Endothelial cell (in vitro differentiated cells): ENCODE measurements around the gene BCL10. TPM values are rescaled to one million over a fixed set of nuclear protein-coding genes. Genes with fewer than 3 reads are reported as not detected.

Experiments
- DNase-seq: peaks from one replicate; pipeline ENCODE4 v3.0.0; 2021; ENCODE audit warnings: low spot score
- H3K27ac Mint-ChIP-seq: one replicate; pipeline ENCODE4 v1.8.0; 2021; ENCODE audit warnings: mixed read lengths, inconsistent platforms; ENCODE audit not compliant: unreplicated experiment
- H3K27me3 Mint-ChIP-seq: one replicate; pipeline ENCODE4 v1.8.0; 2021; ENCODE audit warnings: mild to moderate bottlenecking, moderate library complexity, mixed read lengths, inconsistent platforms; ENCODE audit not compliant: unreplicated experiment
- H3K36me3 Mint-ChIP-seq: one replicate; pipeline ENCODE4 v1.8.0; 2021; ENCODE audit warnings: mild to moderate bottlenecking, low read depth, mixed read lengths, inconsistent platforms; ENCODE audit not compliant: unreplicated experiment
- H3K4me1 Mint-ChIP-seq: one replicate; pipeline ENCODE4 v1.8.0; 2021; ENCODE audit warnings: mild to moderate bottlenecking, mixed read lengths, inconsistent platforms; ENCODE audit not compliant: unreplicated experiment
- H3K4me3 Mint-ChIP-seq: one replicate; pipeline ENCODE4 v1.8.0; 2021; ENCODE audit warnings: mild to moderate bottlenecking, mixed read lengths, inconsistent platforms; ENCODE audit not compliant: unreplicated experiment
- H3K9me3 Mint-ChIP-seq: one replicate; pipeline ENCODE4 v1.8.0; 2021; ENCODE audit warnings: mixed read lengths, inconsistent platforms; ENCODE audit not compliant: unreplicated experiment
- total RNA-seq: library from RNA; stranded (reverse); fragmentation: NEBNext Ultra II Directional; extraction: Animal tissue kit (Norgen Biotek cat#: 25700); gene quantifications from one replicate; pipeline ENCODE4 v1.2.1, GENCODE V29; 2021; ENCODE audit not compliant: unreplicated experiment
- TF ChIP-seq, protein P1 (sequence below): fragments of 200-600 bp; sonication (generic); IDR thresholded peaks from one replicate; pipeline ENCODE4 v1.5.0; 2021; ENCODE audit warnings: antibody characterized with exemption; ENCODE audit not compliant: unreplicated experiment

Gene BCL10
- total RNA-seq, 1 donor from 2014 or later: 33.6 TPM

DNA sequence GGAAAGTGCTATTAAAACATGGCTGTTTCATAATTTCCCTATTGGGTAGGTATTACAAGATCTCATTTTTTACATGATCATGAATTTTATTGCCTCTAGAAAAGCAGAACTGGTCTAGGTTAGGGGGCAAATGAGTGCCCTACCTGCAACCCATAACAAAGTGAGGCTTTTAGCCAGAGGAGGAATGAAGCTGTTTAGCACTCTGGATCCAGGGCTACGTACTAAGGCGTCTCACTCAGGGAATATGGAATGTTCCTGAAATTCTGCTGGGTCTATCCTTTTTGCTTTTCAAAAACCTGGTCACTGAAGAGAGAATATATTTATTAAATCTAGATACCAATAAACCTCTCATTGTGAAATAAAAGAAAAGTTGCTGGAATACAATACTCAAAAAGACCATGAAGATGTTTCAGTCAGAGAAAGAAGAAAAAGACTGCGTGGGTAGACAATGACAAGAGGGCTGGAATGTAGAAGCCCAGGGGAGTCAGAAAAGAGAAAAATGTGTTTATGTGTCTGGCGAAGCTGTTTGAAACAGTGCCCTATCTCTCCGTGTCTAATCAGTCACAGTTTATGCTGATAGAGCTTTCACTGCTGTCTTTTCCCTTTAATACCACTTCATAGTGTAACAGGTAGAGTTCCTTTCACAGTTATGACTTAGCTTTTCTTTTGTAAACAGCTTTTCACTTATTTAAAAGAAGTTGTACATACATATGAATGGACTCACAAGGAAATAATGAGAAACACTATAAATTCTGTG lies 50.6 kb downstream of the BCL10 start:
- Mint-ChIP-seq H3K27me3 (no peaks in the 10 kb centered on the region), H3K9me3 (no peaks in the 10 kb centered on the region), H3K27ac (no peak overlapping the region), H3K36me3 (no peaks in the 10 kb centered on the region), H3K4me3 (no peak overlapping the region), H3K4me1 (peaks cover 3% of the 10 kb centered on the region)
- TF ChIP-seq, protein P1, sequence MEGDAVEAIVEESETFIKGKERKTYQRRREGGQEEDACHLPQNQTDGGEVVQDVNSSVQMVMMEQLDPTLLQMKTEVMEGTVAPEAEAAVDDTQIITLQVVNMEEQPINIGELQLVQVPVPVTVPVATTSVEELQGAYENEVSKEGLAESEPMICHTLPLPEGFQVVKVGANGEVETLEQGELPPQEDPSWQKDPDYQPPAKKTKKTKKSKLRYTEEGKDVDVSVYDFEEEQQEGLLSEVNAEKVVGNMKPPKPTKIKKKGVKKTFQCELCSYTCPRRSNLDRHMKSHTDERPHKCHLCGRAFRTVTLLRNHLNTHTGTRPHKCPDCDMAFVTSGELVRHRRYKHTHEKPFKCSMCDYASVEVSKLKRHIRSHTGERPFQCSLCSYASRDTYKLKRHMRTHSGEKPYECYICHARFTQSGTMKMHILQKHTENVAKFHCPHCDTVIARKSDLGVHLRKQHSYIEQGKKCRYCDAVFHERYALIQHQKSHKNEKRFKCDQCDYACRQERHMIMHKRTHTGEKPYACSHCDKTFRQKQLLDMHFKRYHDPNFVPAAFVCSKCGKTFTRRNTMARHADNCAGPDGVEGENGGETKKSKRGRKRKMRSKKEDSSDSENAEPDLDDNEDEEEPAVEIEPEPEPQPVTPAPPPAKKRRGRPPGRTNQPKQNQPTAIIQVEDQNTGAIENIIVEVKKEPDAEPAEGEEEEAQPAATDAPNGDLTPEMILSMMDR: no peak
- DNase-seq: no peak

DNA sequence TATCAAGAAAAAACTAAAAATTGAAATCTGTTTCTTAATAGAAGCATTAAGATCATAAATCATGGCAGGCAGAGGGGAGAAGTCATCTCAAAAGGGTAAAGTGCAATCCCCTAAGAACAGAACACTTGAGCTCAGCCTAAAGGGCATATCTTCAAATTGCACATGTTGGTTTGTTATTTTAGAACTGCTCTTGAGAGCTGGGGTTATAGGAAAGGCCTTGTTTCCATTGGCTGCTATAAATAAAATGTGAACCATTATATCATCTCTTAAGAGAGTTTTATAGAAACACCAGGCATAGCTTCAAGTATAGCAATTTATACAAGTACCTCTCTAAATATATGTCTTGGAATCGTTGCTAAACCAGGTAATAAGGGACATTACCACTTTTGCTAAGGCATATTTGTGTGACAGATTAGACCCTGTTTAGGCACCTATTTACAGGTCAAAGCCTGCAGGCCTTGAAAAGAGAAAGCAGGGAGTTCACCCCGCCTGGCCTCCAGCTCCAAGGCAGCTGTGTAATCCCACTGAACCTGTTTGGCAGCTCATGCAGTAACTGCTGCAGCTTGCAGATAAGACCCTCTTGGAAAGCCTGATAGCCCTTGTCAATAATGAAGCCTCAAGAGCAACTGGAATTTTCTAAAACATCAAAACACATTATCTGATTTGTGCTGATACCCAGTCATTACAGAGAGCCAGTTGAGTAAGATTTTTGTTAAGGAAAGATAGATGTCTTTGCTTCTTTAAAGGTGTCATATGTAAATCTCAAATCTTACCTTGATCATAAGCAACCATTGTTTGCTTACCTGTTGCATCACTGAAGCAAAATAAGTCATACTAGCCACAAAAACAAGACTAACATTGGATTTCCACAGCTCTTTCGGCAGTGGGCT lies 51.5 kb downstream of the BCL10 start:
- no peak overlapping the region for H3K4me3 Mint-ChIP-seq
- peak; percentile 18 for DNase-seq

GRCh38 chr1:85224295-85224694 lies 52.1 kb downstream of the BCL10 start:
- Mint-ChIP-seq H3K4me3 (no peak overlapping the region), H3K27me3 (peaks cover 2% of the 10 kb centered on the region), H3K4me1 (peaks cover 3% of the 10 kb centered on the region), H3K9me3 (no peaks in the 10 kb centered on the region), H3K27ac (no peak overlapping the region), H3K36me3 (no peaks in the 10 kb centered on the region)
- TF ChIP-seq, protein P1: no peak
- no peak for DNase-seq

More for the DNA sequence above, 51.5 kb downstream of the BCL10 start:
- TF ChIP-seq, protein P1: no peak
- H3K36me3 Mint-ChIP-seq: no peaks in the 10 kb centered on the region
- no peak overlapping the region for H3K27ac Mint-ChIP-seq
- no peaks in the 10 kb centered on the region for H3K9me3 Mint-ChIP-seq
- H3K4me1 Mint-ChIP-seq: peaks cover 3% of the 10 kb centered on the region
- no peaks in the 10 kb centered on the region for H3K27me3 Mint-ChIP-seq

GRCh38 chr1:85223334-85223733 lies 53.1 kb downstream of the BCL10 start:
- TF ChIP-seq, protein P1: no peak
- Mint-ChIP-seq H3K9me3 (no peaks in the 10 kb centered on the region), H3K4me3 (no peak overlapping the region), H3K36me3 (no peaks in the 10 kb centered on the region), H3K27me3 (peaks cover 2% of the 10 kb centered on the region), H3K4me1 (peaks cover 3% of the 10 kb centered on the region), H3K27ac (no peak overlapping the region)
- DNase-seq: no peak
